NAMALWA (cell line): Measurements from ENCODE around the gene EREG.
"Not testable (repeated sequence)": the region's sequence is repeated elsewhere in the genome, so short reads cannot be mapped to it uniquely, and the experiment has no call there.

Source experiments
- DNase-seq: peaks from one replicate; pipeline ENCODE4 v3.0.0-alpha.2; 2015; ENCODE audit warnings: low spot score

EREG gene, protein sequence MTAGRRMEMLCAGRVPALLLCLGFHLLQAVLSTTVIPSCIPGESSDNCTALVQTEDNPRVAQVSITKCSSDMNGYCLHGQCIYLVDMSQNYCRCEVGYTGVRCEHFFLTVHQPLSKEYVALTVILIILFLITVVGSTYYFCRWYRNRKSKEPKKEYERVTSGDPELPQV

DNA sequence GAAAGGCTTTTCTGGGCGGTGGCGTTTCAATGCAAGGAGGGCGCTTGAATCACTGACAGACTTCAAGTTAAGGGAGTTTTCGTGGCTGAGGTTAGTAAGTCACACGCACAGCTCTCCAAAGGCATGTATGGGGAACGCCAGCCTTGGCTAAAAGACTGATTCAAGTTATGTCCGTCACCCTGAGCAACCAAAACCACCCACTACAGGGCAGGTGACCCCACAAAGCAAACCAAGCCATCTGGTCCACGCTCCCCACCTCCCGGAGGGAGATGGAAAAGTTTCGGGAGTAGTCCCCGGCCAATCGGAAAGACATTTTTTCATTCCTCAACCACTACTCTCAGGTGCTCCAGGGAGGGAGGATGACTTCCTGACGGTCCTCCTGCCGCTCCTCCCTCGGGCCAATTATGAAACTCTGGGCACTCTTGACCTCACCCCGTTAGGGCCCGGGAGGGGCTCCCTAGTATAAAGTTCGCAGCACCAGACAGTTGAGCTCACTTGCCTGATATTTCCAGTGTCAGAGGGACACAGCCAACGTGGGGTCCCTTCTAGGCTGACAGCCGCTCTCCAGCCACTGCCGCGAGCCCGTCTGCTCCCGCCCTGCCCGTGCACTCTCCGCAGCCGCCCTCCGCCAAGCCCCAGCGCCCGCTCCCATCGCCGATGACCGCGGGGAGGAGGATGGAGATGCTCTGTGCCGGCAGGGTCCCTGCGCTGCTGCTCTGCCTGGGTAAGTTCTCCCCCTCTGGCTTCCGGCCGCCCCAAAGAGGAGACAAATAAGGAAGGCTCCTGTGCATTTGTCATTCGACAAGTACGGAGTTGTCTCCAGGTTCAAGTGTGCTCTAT is at the start of gene EREG:
EREG (plus strand) TSS at position 494 of the 840 bp plus-strand sequence; CDS start at position 658, 164 bp downstream.
- no peak for DNase-seq

- DNase-seq = no peak
These were observed 49.6 kb upstream of the EREG start for GRCh38 chr4:74315376-74315775.

DNA sequence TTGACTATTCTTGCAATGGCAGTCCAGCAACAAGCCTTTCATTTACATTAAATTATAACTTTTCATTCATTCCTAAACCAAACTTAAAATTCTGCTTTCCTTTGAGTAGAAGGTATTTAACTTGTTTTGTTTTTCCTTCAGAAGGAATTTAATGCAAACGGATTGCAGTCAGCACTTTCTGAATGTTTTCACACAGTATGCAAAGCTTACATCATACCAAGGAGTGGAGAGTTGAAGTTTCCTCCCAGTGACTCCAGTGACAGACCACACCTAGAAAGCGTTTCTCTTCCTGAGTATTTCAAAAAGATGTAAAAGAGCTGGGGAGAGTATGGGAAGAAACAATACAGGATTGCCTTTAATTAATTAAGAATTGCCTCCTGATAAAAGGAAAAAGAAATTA is 48.5 kb upstream of the EREG start:
- no peak for DNase-seq

GRCh38 chr4:74317616-74318246 is 47.2 kb upstream of the EREG start:
- DNase-seq = no peak

GRCh38 chr4:74318276-74318675 is 46.7 kb upstream of the EREG start:
- no peak for DNase-seq

DNA sequence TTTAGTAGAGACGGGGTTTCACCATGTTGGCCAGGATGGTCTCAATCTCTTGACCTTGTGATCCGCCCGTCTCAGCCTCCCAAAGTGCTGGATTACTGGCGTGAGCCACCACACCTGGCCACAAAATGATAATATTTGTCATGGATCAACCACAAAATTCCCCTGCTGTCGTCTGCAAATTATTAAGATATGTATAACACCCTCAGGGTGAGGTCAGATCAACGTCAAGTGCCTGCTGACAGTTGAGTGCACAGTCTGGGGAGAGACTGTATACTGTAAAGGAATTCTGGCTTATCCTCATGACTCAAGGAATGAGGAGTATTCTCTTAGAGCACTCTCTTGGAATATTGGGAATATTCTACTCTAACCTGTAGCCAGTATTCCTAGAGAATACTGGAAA is 45.5 kb upstream of the EREG start:
- DNase-seq = no peak

GRCh38 chr4:74320559-74321118 is 44.3 kb upstream of the EREG start:
- peak; percentile 76 for DNase-seq

DNA sequence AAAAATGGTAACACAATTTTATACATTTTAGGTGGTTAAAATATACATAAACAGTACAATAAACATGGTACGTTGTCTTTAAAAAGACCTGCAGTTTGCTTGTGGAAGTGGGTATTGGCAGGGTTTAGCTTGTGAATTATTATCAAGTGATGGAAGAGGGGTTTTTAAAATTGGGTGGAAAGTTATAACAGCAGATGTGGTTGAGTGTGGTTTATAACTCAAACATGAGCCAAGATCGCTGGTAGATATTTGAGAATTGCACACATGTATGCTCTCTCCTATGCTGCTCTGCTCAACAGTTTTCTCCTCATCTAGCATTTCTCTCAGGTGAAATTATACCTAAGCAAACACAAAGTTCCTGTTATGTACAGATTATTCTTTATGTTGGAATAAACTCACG is 42.6 kb upstream of the EREG start:
- no peak for DNase-seq

- DNase-seq = no peak
These were observed 41.3 kb upstream of the EREG start for GRCh38 chr4:74323663-74324062.

DNA sequence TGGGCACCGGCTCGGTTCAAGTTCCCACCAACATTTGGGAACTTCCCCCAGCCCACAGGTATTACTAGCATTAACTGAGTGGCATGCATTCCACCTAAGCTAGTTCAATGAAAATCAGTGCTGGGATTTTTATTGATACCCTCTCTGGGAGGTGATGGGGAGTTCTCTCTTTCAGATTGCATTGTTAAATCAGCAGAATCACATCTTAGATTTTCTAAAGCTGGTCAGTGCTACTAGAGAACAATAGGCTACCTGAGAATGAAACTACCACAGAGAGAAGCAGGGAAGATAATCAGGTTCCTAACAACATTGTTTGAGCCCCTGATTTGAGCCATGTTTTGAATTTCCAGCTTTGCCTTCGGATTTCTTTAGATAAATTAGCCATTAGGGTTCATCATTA is 40.7 kb upstream of the EREG start:
- no peak for DNase-seq

- no peak for DNase-seq
These were observed 39.1 kb upstream of the EREG start for GRCh38 chr4:74325886-74326285.

DNA sequence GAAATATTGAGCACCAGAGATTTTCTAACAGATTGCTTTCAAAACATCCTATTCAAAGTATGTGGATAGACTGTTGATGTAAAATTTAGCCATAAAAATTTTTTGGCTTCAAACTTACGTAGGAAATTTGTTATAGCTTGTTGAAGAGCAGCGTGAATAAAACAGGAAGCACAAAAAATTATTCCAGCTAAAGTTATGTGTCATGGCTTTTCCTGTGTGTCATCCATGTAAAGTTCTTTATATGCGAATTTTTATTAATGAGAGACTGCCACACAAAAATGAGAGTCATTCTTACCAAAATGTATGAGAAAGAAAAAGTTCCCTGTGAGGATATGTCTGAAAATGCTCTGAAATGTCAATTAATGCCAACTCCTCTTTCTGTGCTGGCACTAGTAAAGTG is 37.2 kb upstream of the EREG start:
- no peak for DNase-seq

DNA sequence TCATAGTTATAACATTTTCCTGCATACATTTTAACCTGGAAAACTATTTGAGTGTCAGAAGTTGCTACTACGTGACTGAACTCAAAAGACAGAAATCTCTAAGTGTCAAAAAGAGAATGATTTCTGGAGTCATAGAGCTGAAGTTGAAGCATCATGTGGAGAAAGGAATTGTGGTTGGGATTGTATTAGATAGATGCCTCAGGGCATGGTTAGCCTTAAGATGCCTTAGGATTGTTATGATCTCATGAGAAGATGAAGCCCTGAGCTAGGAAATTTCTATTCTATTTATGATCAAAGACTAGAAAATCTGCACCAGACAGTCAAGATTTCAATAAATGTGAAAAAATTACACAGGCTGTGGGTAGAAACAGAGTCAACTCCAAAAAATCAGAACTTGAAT is 36.4 kb upstream of the EREG start:
- no peak for DNase-seq

DNA sequence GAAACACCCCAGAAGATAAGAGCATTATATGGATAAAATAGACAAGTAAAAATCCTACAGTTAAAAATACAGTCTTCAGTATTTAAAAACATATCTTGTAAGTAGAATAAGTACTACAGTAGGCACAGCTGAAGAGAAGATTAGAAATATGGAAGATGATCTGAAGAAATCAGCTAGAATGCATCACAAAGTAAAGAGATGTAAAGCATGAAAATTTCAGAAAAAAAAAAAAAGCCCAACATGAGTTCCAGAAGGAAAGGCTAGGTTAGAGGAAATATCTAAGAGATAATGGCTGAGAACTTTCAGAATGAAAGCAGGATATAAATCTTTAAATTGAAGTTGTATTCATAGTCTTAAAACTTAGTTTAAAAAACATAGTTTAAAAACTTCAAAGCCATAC is 35.6 kb upstream of the EREG start:
- DNase-seq = no peak

GRCh38 chr4:74330295-74330750 is 34.6 kb upstream of the EREG start:
- DNase-seq = no peak

GRCh38 chr4:74331252-74331651 is 33.7 kb upstream of the EREG start:
- DNase-seq = no peak

GRCh38 chr4:74331944-74332343 is 33.0 kb upstream of the EREG start:
- DNase-seq = no peak

DNA sequence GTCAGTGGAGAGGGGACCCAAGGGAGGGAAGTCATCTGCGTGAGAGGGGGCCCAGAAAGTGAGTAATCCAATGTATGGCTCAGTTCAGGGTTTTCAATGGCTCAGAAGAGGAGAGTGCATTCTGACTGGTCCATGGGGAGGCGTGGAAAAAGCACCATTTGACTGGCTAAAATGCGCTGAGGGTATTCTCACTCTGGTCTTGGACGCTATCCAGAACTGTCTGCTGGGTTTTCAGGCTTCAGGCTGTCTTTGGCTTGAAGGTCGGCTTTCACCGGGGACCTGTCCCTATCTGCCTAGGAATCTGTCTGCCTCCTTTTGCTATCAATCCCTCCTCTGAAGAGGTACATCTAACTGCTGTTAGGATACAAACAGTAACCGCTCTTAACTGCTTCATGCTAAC is 30.3 kb upstream of the EREG start:
- DNase-seq = no peak

DNA sequence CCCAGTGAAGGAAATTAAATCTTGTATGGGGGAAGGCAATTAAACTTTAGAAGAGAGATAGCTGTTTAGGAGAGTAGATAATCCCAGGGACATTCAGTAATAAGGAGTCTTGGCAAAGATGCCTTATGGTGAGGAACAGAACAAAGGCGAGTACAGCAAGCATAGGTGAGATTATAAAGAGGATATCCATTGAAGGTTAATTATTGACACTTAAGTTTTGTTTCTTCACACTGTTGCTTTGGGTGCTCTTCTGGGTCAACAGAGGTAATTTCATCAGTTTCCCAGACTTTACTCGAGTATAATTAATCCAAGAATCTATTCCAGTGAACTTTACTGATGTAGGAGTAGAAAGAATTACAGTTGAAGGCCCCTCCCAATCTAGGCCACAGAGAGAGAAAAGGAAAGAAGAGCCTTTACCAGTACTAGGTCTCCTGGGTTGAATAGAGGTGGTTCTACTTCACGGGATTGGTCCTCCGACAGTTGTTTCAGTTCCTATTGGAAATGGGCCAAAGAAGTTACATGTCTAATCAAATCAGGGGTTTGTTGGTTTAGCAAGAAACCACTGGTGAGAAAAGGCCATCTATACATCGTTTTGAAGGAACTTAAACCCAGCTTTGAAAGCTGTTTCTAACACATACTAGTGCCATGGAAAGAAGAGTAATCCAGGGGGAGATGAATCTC is 29.5 kb upstream of the EREG start:
- DNase-seq = no peak

- no peak for DNase-seq
These were observed 26.1 kb upstream of the EREG start for GRCh38 chr4:74338792-74339333.

DNA sequence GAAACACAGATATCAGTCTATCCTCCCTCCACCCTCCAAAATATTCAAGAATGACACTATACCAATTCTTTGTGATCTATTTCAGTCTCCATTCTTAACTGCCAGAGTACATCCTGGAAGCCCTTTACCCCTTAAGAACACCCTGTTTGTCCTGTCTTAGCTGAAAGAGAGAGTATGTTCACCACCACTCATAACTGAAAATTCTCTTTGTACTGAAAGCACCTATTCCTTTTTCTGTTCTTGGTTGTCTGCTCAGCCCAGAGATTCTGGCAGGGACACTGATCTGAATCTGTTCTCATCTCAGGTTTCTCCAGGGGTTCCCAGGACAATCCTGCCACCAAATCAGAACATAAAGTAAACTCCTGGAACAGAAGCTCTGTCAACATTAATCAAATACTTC is 25.4 kb upstream of the EREG start:
- no peak for DNase-seq

DNA sequence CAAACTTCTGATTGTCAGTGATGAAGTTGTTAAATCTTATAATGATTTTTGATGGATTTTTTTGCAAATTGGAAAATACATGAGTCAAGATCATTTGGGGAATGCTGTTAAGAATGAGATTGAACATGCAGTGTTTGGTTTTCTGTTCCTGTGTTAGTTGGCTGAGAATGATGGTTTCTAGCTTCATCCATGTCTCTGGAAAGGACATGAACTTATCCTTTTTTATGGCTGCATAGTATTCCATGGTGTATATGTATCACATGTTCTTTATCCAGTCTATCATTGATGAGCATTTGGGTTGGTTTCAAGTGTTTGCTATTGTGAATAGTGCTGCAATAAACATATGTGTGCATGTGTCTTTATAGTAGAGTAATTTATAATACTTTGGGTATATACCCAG is 24.5 kb upstream of the EREG start:
- DNase-seq = not testable (repeated sequence)
